Prostate gland (tissue), 2 donors: ENCODE data around the gene TJP3. TPM values are rescaled to one million over a fixed set of nuclear protein-coding genes. Genes with fewer than 3 reads are reported as not detected.

ENCODE experiments used
- DNase-seq: peaks from one replicate; pipeline ENCODE4 v3.0.0-alpha.2; 2019; ENCODE audit warnings: low spot score
- H3K27ac ChIP-seq, 2 donors: fragments of 200-600 bp; sonication (generic); 2 replicates each; pipeline ENCODE4 v1.5.1; 2017 to 2019
- H3K27me3 ChIP-seq: fragments of 200-600 bp; sonication (generic); replicated peaks from 2 replicates; pipeline ENCODE4 v1.5.1; 2019; ENCODE audit not compliant: insufficient read depth
- H3K36me3 ChIP-seq, 2 donors: fragments of 200-600 bp; sonication (generic); 1 replicate in 1 of 2; 2 replicates in 1 of 2; pipeline versions ENCODE4 v1.5.1 to v1.8.1; 2017 to 2019
- H3K4me1 ChIP-seq: fragments of 200-600 bp; sonication (generic); replicated peaks from 2 replicates; pipeline ENCODE4 v1.5.1; 2019
- H3K4me3 ChIP-seq, 2 donors: fragments of 200-600 bp; sonication (generic); 2 replicates each; pipeline ENCODE4 v1.5.1; 2017 to 2019
- H3K9me3 ChIP-seq: fragments of 200-600 bp; sonication (generic); 2 replicates; pipeline ENCODE4 v1.5.1; 2017
- CTCF ChIP-seq, 4 experiments: fragments of 200-600 bp in 2 of 4; fragments of 450-650 bp in 2 of 4; sonication (generic) in 2 of 4; IDR thresholded peaks; 1 replicate in 3 of 4; 2 replicates in 1 of 4; pipeline ENCODE4 v1.5.1; 2016 to 2019; ENCODE audit warnings: antibody characterized with exemption in 4 of 4, mild to moderate bottlenecking in 2 of 4, moderate library complexity in 2 of 4
- POLR2A ChIP-seq: fragments of 450-650 bp; IDR thresholded peaks from one replicate; pipeline ENCODE4 v1.6.1; 2016; ENCODE audit warnings: antibody characterized with exemption, mild to moderate bottlenecking
- POLR2AphosphoS5 ChIP-seq: sonication (generic); formaldehyde crosslinking; IDR thresholded peaks from one replicate; pipeline ENCODE4 v1.6.1; 2017; ENCODE audit warnings: antibody characterized with exemption
- WGBS: methylation state at CpG from one replicate; pipeline ENCODE4 v1.1.5; 2018; 5-methylcytosine and 5-hydroxymethylcytosine counted together
- intact Hi-C: fragments of 100-400 bp; cut with DNase I; formaldehyde crosslinking; loops from one replicate; pipeline ENCODE4 v1.14.2; 2022
- total RNA-seq, 2 donors: library from RNA; depleted of rRNA; stranded (reverse); fragments of >200 nt; gene quantifications; one replicate each; pipeline ENCODE4 v1.1.0, GENCODE V29; 2016

Gene TJP3
- total RNA-seq, 2 donors from 2014 or later, result 14.6 to 17.8 TPM

GRCh38 chr19:3745363-3746045 is 37.3 kb downstream of the TJP3 start:
- DNase-seq, result no peak
- WGBS, result 66% methylated on average over 8 of the region's 8 CpGs
- Histone ChIP-seq H3K4me1 (no peaks in the 10 kb centered on the region), H3K9me3 (no peaks in the 10 kb centered on the region), H3K4me3 (no peak overlapping the region), H3K27me3 (no peaks in the 10 kb centered on the region), H3K27ac (no peak overlapping the region), H3K36me3 (peaks cover 0 to 5% of the 10 kb centered on the region in 2 donors)
- TF ChIP-seq POLR2AphosphoS5, result no peak
- intact Hi-C loops, result no loop called here

GRCh38 chr19:3746371-3747056 is 38.3 kb downstream of the TJP3 start:
- Histone ChIP-seq H3K4me1 (no peaks in the 10 kb centered on the region), H3K4me3 (no peak overlapping the region), H3K27me3 (no peaks in the 10 kb centered on the region), H3K9me3 (no peaks in the 10 kb centered on the region), H3K27ac (no peak overlapping the region), H3K36me3 (peaks cover 0 to 9% of the 10 kb centered on the region in 2 donors)
- no peak for DNase-seq
- intact Hi-C loops, result no loop called here
- TF ChIP-seq POLR2AphosphoS5 (no peak), CTCF (IDR thresholded peaks at IDR 0.05) (no peak), POLR2A (no peak)
- 73% methylated on average over 31 of the region's 31 CpGs for WGBS

- Histone ChIP-seq H3K9me3 (no peaks in the 10 kb centered on the region), H3K27ac (no peak overlapping the region), H3K4me3 (no peak overlapping the region), H3K4me1 (no peaks in the 10 kb centered on the region), H3K27me3 (no peaks in the 10 kb centered on the region), H3K36me3 (peaks cover 0 to 9% of the 10 kb centered on the region in 2 donors)
- WGBS, result 81% methylated on average over 8 of the region's 8 CpGs
- no peak for DNase-seq
- no peak for TF ChIP-seq CTCF (IDR thresholded peaks at IDR 0.05)
- no peak for TF ChIP-seq POLR2AphosphoS5
- no peak for TF ChIP-seq POLR2A
- intact Hi-C loops, result no loop called here
Measured at GRCh38 chr19:3748965-3749364, 40.8 kb downstream of the TJP3 start.

- Histone ChIP-seq H3K27ac (no peak overlapping the region), H3K4me3 (no peak overlapping the region), H3K4me1 (no peaks in the 10 kb centered on the region), H3K36me3 (peaks cover 0 to 9% of the 10 kb centered on the region in 2 donors), H3K27me3 (no peaks in the 10 kb centered on the region), H3K9me3 (no peaks in the 10 kb centered on the region)
- DNase-seq, result no peak
- TF ChIP-seq POLR2AphosphoS5 (no peak), CTCF (IDR thresholded peaks at IDR 0.05) (no peak), POLR2A (no peak)
- 95% methylated on average over 2 of the region's 2 CpGs for WGBS
- intact Hi-C loops, result no loop called here
Measured at GRCh38 chr19:3750211-3750610, 42.0 kb downstream of the TJP3 start.

GRCh38 chr19:3751236-3751635 is 43.1 kb downstream of the TJP3 start:
- no peak overlapping the region for H3K4me3 ChIP-seq
- no peaks in the 10 kb centered on the region for H3K27me3 ChIP-seq
- intact Hi-C loops, result no loop called here
- no peak for TF ChIP-seq CTCF (IDR thresholded peaks at IDR 0.05)
- no peak for DNase-seq
- WGBS, result 98% methylated on average over 21 of the region's 30 CpGs
- no peaks in the 10 kb centered on the region for H3K4me1 ChIP-seq
- no peak overlapping the region for H3K27ac ChIP-seq
- no peaks in the 10 kb centered on the region for H3K9me3 ChIP-seq
- peaks cover 0 to 9% of the 10 kb centered on the region in 2 donors for H3K36me3 ChIP-seq
